Measurements from ENCODE around the gene DNAJC15. TPM values are rescaled to one million over a fixed set of nuclear protein-coding genes. Genes with fewer than 3 reads are reported as not detected.

The DNAJC15 gene
- total RNA-seq, 2 donors from 2014 or later = 4.9 to 5.2 TPM

DNA sequence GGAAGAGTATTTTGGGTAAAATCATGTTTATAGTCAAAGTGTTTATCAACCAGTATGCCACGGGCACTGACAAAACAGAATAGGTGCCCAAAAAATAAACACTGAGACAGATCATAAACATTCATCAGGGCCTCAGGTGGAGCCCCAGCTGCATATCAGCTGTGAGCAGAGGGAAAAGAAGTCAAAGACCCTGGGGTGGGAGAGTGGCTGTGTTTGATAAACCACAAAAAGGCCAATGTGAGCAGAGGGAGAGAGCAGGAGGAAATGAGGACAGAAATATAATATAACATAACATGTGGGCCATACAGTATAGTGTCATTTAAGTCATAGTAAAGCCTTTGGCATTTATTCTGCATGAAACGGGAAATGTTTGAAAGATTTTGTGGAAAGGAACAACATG lies 21.4 kb upstream of the DNAJC15 start:
- DNase-seq = no peak
- intact Hi-C loops (cut with DNase I) = no loop called here
- WGBS, 2 donors = 81 to 82% methylated on average over 2 of the region's 2 CpGs

DNA sequence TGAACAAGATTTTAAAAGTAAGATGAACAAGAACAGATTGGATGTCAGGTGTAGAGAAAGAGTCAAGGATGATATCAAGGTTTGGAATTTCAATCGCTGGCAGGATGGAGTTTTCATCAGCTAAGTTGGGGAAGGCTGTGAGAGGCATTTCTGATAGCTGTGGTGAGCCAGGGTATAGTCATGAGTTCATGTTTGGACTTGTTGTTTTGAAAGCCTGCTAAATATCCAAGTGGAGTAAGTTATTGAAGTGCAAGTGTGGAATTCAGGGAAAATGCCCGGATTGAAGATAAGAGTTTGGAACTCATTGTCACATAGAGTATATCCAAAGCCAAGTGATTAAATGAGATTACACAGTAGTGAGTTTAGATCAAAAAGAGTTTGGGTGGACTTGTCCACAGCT lies 20.4 kb upstream of the DNAJC15 start:
- H3K36me3 ChIP-seq (replicated peaks in 1 of 2; ENCODE audit: insufficient read depth in 1 of 2, low read depth in 2 of 2) = no peaks in the 10 kb centered on the region
- DNase-seq (no peak), ATAC-seq (no peak)
- H3K4me3 ChIP-seq = no peak overlapping the region
- TF ChIP-seq POLR2A (IDR thresholded peaks at IDR 0.05) = no peak
- intact Hi-C loops (cut with DNase I) = no loop called here
- no peaks in the 10 kb centered on the region for H3K27me3 ChIP-seq
- H3K9me3 ChIP-seq = no peaks in the 10 kb centered on the region
- no peak overlapping the region for H3K27ac ChIP-seq
- WGBS, 2 donors = 63 to 75% methylated on average over 2 of the region's 2 CpGs
- no peaks in the 10 kb centered on the region for H3K4me1 ChIP-seq

More for the DNA sequence above, 21.4 kb upstream of the DNAJC15 start:
- ATAC-seq = no peak
- no peak overlapping the region for H3K27ac ChIP-seq
- H3K4me1 ChIP-seq = no peaks in the 10 kb centered on the region
- H3K9me3 ChIP-seq = no peaks in the 10 kb centered on the region
- H3K4me3 ChIP-seq = no peak overlapping the region
- H3K27me3 ChIP-seq = no peaks in the 10 kb centered on the region
- TF ChIP-seq POLR2A (IDR thresholded peaks at IDR 0.05) = no peak
- TF ChIP-seq, protein P1, sequence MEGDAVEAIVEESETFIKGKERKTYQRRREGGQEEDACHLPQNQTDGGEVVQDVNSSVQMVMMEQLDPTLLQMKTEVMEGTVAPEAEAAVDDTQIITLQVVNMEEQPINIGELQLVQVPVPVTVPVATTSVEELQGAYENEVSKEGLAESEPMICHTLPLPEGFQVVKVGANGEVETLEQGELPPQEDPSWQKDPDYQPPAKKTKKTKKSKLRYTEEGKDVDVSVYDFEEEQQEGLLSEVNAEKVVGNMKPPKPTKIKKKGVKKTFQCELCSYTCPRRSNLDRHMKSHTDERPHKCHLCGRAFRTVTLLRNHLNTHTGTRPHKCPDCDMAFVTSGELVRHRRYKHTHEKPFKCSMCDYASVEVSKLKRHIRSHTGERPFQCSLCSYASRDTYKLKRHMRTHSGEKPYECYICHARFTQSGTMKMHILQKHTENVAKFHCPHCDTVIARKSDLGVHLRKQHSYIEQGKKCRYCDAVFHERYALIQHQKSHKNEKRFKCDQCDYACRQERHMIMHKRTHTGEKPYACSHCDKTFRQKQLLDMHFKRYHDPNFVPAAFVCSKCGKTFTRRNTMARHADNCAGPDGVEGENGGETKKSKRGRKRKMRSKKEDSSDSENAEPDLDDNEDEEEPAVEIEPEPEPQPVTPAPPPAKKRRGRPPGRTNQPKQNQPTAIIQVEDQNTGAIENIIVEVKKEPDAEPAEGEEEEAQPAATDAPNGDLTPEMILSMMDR (IDR thresholded peaks at IDR 0.05) = no peak
- no peaks in the 10 kb centered on the region for H3K36me3 ChIP-seq (replicated peaks in 1 of 2; ENCODE audit: insufficient read depth in 1 of 2, low read depth in 2 of 2)

DNA sequence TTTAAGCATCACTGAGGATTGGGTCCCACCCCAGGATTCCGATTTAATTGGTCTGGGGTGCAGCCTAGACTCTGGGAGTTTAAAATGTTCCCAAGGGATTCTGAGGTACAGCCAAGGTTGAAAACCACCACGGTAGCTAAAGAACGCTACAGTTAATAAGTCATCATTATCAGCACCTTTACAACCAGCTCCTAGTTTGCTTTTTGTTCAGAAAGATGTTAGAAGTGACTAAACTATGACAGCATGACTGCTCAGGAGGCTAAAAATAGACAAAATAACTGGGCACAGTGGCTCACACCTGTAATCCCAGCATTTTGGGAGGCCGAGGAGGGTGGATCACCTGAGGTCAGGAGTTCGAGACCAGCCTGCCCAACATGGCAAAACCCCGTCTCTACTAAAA lies 19.7 kb upstream of the DNAJC15 start:
- no peaks in the 10 kb centered on the region for H3K4me1 ChIP-seq
- no peaks in the 10 kb centered on the region for H3K27me3 ChIP-seq
- no peak overlapping the region for H3K4me3 ChIP-seq
- H3K36me3 ChIP-seq (replicated peaks in 1 of 2; ENCODE audit: insufficient read depth in 1 of 2, low read depth in 2 of 2) = no peaks in the 10 kb centered on the region
- WGBS, 2 donors = 86 to 90% methylated on average over 6 of the region's 6 CpGs
- no peak overlapping the region for H3K27ac ChIP-seq
- TF ChIP-seq, protein P1 (IDR thresholded peaks at IDR 0.05) = no peak
- TF ChIP-seq POLR2A (IDR thresholded peaks at IDR 0.05) = no peak
- DNase-seq = no peak
- intact Hi-C loops (cut with DNase I) = no loop called here
- no peaks in the 10 kb centered on the region for H3K9me3 ChIP-seq
- no peak for ATAC-seq

DNA sequence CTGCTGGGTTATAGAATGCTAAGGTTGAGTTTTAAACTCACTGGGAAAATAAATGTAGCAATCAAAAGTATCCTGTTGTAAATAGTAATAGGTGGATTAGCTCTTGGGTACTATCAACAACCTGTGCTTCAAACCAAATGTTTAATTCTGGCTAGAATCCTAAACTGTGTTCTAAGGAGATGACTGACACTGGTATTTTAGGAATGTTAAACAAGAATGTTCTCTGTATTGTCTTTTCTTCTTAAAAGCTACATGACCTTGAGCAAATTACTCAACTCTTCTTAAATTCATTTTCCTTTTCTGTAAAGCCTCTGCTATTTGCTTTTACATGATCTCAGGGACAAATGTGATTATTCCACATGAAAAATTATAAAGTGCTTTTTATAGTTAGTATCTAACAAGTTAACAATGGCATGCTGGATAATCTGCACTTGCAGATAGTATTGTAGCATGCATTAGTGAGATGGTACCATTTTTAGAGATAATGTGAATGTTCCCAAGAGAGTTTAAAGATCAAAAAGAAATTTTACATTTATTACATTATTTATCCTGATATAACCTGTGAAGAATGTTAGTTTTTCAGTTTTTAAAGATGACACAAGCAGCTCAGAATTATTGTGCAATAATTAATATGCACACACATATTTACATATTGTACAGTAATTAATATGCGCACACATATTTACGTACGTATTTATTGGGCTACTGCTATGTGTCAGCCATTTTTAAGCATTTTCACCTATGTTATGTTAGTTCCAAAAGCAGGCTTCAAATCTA lies 17.7 kb upstream of the DNAJC15 start:
- Histone ChIP-seq H3K36me3 (replicated peaks in 1 of 2; ENCODE audit: insufficient read depth in 1 of 2, low read depth in 2 of 2) (no peaks in the 10 kb centered on the region), H3K4me3 (no peak overlapping the region), H3K27ac (peak overlapping the region in 2 of 4 donors; percentile 22 to 52), H3K27me3 (no peaks in the 10 kb centered on the region), H3K4me1 (no peaks in the 10 kb centered on the region), H3K9me3 (no peaks in the 10 kb centered on the region)
- ATAC-seq (peak; percentile 40), DNase-seq (no peak)
- TF ChIP-seq, protein P1 (IDR thresholded peaks at IDR 0.05) = no peak
- no peak for TF ChIP-seq POLR2A (IDR thresholded peaks at IDR 0.05)
- intact Hi-C loops (cut with DNase I) = no loop called here
- WGBS, 2 donors = 83 to 91% methylated on average over 3 of the region's 3 CpGs

DNA sequence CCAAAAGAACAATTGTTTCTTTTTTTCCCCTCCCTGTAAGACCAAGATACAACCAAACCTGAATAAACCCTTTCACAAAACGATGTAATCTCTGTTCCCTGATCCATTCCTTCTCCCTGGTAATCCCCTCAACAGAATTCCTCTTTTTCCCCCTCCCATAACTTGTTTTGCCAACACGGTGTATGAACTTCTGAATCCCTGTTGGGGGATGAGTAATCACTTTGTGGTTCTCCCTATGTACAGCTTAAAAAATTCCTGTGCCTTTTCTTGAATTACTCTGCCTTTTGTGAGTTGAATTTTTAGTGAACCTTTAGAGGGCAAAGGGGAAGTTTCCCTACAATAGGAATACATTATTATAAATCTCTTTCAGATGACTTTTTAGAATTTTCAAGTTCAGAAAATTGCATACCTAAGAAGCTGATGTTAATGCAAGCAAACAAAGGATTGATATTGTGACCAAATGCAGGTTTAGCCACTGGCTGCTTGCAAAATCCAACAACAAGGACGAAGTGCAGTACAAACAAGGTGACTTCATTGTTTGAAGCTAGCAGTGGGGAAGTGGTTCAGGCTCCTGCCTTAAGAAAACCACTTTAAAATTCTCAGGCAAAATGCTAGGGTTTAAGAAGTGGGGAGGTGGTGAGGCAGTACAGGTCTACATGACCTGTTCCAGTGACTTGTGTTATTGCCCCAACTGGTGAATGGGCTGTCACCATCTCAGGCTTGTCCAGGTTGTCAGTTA lies 16.3 kb upstream of the DNAJC15 start:
- DNase-seq (no peak), ATAC-seq (no peak)
- H3K27ac ChIP-seq = peak overlapping the region in 1 of 4 donors; percentile 20
- H3K27me3 ChIP-seq = no peaks in the 10 kb centered on the region
- H3K9me3 ChIP-seq = no peaks in the 10 kb centered on the region
- H3K4me3 ChIP-seq = no peak overlapping the region
- no peak for TF ChIP-seq POLR2A (IDR thresholded peaks at IDR 0.05)
- TF ChIP-seq, protein P1 (IDR thresholded peaks at IDR 0.05) = no peak
- no peaks in the 10 kb centered on the region for H3K4me1 ChIP-seq
- H3K36me3 ChIP-seq (replicated peaks in 1 of 2; ENCODE audit: insufficient read depth in 1 of 2, low read depth in 2 of 2) = no peaks in the 10 kb centered on the region
- 17 to 34% methylated on average over 3 of the region's 3 CpGs for WGBS, 2 donors
- intact Hi-C loops (cut with DNase I) = no loop called here

Data from body of pancreas (tissue), 4 donors.